Nephron progenitor cell (in vitro differentiated cells): ENCODE data around the gene NRSN1.

Source experiments
- DNase-seq: peaks from one replicate; pipeline ENCODE4 v3.0.0; 2021
- H3K27ac Mint-ChIP-seq: 2 replicates; pipeline ENCODE4 v1.8.0; 2021; ENCODE audit warnings: mild to moderate bottlenecking, moderate library complexity, mixed read lengths
- H3K27me3 Mint-ChIP-seq: 2 replicates; pipeline ENCODE4 v1.8.0; 2021; ENCODE audit warnings: mild to moderate bottlenecking, low read depth, mixed read lengths; ENCODE audit not compliant: poor library complexity
- H3K36me3 Mint-ChIP-seq: 2 replicates; pipeline ENCODE4 v1.8.0; 2021; ENCODE audit warnings: low read depth, mixed read lengths
- H3K4me1 Mint-ChIP-seq: 2 replicates; pipeline ENCODE4 v1.8.0; 2021; ENCODE audit warnings: mixed read lengths
- H3K4me3 Mint-ChIP-seq: 2 replicates; pipeline ENCODE4 v1.8.0; 2021; ENCODE audit warnings: mild to moderate bottlenecking, moderate library complexity, mixed read lengths
- H3K9me3 Mint-ChIP-seq: 2 replicates; pipeline ENCODE4 v1.8.0; 2021; ENCODE audit warnings: mild to moderate bottlenecking, moderate library complexity, mixed read lengths
- TF ChIP-seq, protein P1 (sequence below): fragments of 200-600 bp; sonication (generic); IDR thresholded peaks from 2 replicates; pipeline ENCODE4 v1.5.0; 2021; ENCODE audit warnings: antibody characterized with exemption

NRSN1 gene

DNA sequence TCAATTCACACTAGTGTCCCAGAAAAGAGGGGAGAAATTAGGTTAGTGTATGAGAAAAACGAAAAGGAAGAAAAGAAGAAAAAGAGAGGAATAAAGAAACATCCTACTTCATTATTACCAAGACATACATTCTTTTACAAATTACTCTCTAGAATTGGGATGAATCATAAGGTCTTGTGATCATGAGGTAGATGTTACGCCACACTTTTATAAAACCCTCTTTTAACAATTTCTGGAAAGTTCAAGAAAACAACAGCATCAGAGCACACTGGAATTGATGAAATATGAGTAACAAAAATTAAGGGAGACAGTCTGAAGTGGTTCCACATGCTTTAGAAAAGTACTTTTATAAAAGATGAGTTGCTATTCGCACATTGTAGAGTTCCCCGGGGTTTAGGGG, 32.6 kb upstream of the NRSN1 start:
- TF ChIP-seq, protein P1, sequence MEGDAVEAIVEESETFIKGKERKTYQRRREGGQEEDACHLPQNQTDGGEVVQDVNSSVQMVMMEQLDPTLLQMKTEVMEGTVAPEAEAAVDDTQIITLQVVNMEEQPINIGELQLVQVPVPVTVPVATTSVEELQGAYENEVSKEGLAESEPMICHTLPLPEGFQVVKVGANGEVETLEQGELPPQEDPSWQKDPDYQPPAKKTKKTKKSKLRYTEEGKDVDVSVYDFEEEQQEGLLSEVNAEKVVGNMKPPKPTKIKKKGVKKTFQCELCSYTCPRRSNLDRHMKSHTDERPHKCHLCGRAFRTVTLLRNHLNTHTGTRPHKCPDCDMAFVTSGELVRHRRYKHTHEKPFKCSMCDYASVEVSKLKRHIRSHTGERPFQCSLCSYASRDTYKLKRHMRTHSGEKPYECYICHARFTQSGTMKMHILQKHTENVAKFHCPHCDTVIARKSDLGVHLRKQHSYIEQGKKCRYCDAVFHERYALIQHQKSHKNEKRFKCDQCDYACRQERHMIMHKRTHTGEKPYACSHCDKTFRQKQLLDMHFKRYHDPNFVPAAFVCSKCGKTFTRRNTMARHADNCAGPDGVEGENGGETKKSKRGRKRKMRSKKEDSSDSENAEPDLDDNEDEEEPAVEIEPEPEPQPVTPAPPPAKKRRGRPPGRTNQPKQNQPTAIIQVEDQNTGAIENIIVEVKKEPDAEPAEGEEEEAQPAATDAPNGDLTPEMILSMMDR = no peak
- no peaks in the 10 kb centered on the region for H3K4me1 Mint-ChIP-seq
- H3K9me3 Mint-ChIP-seq = no peaks in the 10 kb centered on the region
- H3K27me3 Mint-ChIP-seq = peaks cover 73% of the 10 kb centered on the region
- no peaks in the 10 kb centered on the region for H3K36me3 Mint-ChIP-seq
- H3K27ac Mint-ChIP-seq = no peak overlapping the region
- DNase-seq = no peak
- no peak overlapping the region for H3K4me3 Mint-ChIP-seq

DNA sequence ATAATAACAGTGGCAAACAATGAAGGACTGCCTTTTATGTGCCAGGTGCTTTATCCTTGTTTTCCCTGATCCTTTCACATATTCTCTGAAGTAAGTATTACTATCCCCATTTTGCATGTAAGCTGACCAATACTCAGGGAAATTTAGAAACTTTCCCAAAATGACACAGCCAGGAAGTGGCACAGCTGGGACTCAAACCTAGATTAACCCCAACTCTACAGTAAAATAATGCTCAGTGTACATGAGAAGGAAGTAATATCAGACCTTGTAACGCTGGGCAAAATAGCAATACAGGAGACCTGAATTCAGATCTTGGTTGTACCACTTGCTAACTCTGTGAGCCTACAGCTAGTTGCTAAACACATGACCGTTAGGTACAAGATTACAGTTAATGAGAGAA, 26.8 kb upstream of the NRSN1 start:
- H3K9me3 Mint-ChIP-seq = no peaks in the 10 kb centered on the region
- TF ChIP-seq, protein P1 = no peak
- no peaks in the 10 kb centered on the region for H3K36me3 Mint-ChIP-seq
- H3K27me3 Mint-ChIP-seq = peaks cover 69% of the 10 kb centered on the region
- DNase-seq = no peak
- no peak overlapping the region for H3K4me3 Mint-ChIP-seq
- peaks cover 12% of the 10 kb centered on the region for H3K4me1 Mint-ChIP-seq
- H3K27ac Mint-ChIP-seq = no peak overlapping the region

- Mint-ChIP-seq H3K27ac (no peak overlapping the region), H3K4me1 (peaks cover 12% of the 10 kb centered on the region), H3K27me3 (peaks cover 67% of the 10 kb centered on the region), H3K9me3 (no peaks in the 10 kb centered on the region), H3K4me3 (no peak overlapping the region), H3K36me3 (no peaks in the 10 kb centered on the region)
- DNase-seq = no peak
- TF ChIP-seq, protein P1 = no peak
Observed at GRCh38 chr6:24100024-24100769, 25.8 kb upstream of the NRSN1 start.

GRCh38 chr6:24100770-24101155, 25.3 kb upstream of the NRSN1 start:
- no peak for DNase-seq
- Mint-ChIP-seq H3K27me3 (peaks cover 68% of the 10 kb centered on the region), H3K9me3 (no peaks in the 10 kb centered on the region), H3K27ac (no peak overlapping the region), H3K36me3 (no peaks in the 10 kb centered on the region), H3K4me3 (no peak overlapping the region), H3K4me1 (peaks cover 12% of the 10 kb centered on the region)
- TF ChIP-seq, protein P1 = no peak

DNA sequence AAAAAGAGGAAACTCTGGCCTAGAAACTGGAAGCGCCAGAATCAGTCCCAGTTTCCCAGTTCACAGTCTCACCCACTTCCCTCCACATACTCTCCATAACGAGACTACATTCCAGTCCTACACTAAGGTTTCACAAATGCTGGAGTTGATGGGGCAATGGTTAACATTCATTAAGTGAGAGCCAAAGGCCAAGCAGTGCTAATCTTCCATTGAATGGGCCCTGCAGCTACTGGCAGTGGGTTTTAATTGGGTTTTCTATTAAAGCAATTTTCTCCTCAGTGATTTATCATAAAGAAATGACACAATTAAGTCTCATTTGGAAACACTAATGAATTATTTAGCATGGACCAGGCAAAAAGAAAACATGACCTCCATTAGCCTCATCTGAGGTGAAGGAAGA, 20.8 kb upstream of the NRSN1 start:
- no peak for DNase-seq
- H3K4me1 Mint-ChIP-seq = peaks cover 9% of the 10 kb centered on the region
- no peaks in the 10 kb centered on the region for H3K9me3 Mint-ChIP-seq
- peaks cover 59% of the 10 kb centered on the region for H3K27me3 Mint-ChIP-seq
- TF ChIP-seq, protein P1 = no peak
- no peak overlapping the region for H3K27ac Mint-ChIP-seq
- no peak overlapping the region for H3K4me3 Mint-ChIP-seq
- no peaks in the 10 kb centered on the region for H3K36me3 Mint-ChIP-seq

GRCh38 chr6:24106291-24106690, 19.7 kb upstream of the NRSN1 start:
- Mint-ChIP-seq H3K27ac (no peak overlapping the region), H3K4me3 (no peak overlapping the region), H3K4me1 (no peaks in the 10 kb centered on the region), H3K36me3 (no peaks in the 10 kb centered on the region), H3K9me3 (no peaks in the 10 kb centered on the region), H3K27me3 (peaks cover 50% of the 10 kb centered on the region)
- no peak for DNase-seq
- TF ChIP-seq, protein P1 = no peak
